ENCODE results near the gene NPAS3.

DNA sequence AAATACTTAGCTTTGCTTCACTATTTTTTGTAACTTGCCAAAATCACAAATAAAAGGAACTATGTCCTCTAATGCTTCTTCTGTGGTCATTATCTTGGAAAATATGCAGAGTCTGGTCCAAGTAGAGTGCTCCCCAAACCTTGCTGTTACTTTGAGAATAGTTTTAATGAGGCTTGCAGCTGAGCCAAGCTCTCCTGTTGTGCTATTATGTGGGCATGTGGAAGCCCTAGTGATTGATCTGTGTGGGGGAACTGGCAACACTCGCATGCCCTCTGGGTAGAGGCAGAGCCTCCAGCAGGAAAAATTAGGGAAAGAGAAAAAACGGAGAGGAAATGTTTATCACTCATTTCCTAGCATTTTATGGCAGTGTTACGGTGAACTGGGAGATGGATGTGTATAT is 539.1 kb downstream of the NPAS3 start:
- TF ChIP-seq, protein P1, sequence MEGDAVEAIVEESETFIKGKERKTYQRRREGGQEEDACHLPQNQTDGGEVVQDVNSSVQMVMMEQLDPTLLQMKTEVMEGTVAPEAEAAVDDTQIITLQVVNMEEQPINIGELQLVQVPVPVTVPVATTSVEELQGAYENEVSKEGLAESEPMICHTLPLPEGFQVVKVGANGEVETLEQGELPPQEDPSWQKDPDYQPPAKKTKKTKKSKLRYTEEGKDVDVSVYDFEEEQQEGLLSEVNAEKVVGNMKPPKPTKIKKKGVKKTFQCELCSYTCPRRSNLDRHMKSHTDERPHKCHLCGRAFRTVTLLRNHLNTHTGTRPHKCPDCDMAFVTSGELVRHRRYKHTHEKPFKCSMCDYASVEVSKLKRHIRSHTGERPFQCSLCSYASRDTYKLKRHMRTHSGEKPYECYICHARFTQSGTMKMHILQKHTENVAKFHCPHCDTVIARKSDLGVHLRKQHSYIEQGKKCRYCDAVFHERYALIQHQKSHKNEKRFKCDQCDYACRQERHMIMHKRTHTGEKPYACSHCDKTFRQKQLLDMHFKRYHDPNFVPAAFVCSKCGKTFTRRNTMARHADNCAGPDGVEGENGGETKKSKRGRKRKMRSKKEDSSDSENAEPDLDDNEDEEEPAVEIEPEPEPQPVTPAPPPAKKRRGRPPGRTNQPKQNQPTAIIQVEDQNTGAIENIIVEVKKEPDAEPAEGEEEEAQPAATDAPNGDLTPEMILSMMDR (IDR thresholded peaks at IDR 0.05), result no peak
- TF ChIP-seq POLR2A (IDR thresholded peaks at IDR 0.05), result no peak
